Astrocyte (in vitro differentiated cells and primary cell): ENCODE data around the gene KCNQ1OT1. TPM values are rescaled to one million over a fixed set of nuclear protein-coding genes. Genes with fewer than 3 reads are reported as not detected.

ENCODE experiments used
- DNase-seq: peaks from one replicate; pipeline ENCODE4 v3.0.0-alpha.2; 2010; ENCODE audit warnings: low read depth
- FAIRE-seq: peaks from 2 replicates; lab custom pipeline; 2011; peaks lifted over from hg19 to GRCh38; lab: Jason Lieb, UNC
- H2AFZ ChIP-seq: 2 replicates; pipeline ENCODE4 v1.6.0; 2012; ENCODE audit warnings: low read depth, low read length, inconsistent platforms
- H3K27ac ChIP-seq: 2 replicates; pipeline ENCODE4 v1.5.1; 2011; ENCODE audit warnings: low read depth, low read length, inconsistent platforms
- H3K27me3 ChIP-seq: 2 replicates; pipeline ENCODE4 v1.6.0; 2011; ENCODE audit warnings: low read length, inconsistent platforms; ENCODE audit not compliant: insufficient read depth
- H3K36me3 ChIP-seq: 2 replicates; pipeline ENCODE4 v1.5.1; 2011; ENCODE audit warnings: low read length, inconsistent platforms; ENCODE audit not compliant: insufficient read depth
- H3K4me1 ChIP-seq: 2 replicates; pipeline ENCODE4 v1.5.1; 2011; ENCODE audit warnings: low read length, inconsistent platforms; ENCODE audit not compliant: insufficient read depth
- H3K4me2 ChIP-seq: 2 replicates; pipeline ENCODE4 v1.6.0; 2012; ENCODE audit warnings: low read length, inconsistent platforms
- H3K4me3 ChIP-seq: 2 replicates; pipeline ENCODE4 v1.5.1; 2011; ENCODE audit warnings: low read depth, mild to moderate bottlenecking, low read length, inconsistent platforms; ENCODE audit not compliant: insufficient read depth
- H3K79me2 ChIP-seq: 2 replicates; pipeline ENCODE4 v1.6.0; 2012; ENCODE audit warnings: mild to moderate bottlenecking, low read length, inconsistent platforms; ENCODE audit not compliant: insufficient read depth
- H3K9ac ChIP-seq: 2 replicates; pipeline ENCODE4 v1.6.0; 2012; ENCODE audit warnings: mild to moderate bottlenecking, low read length, inconsistent platforms
- H3K9me3 ChIP-seq: 2 replicates; pipeline ENCODE4 v1.5.1; 2012; ENCODE audit warnings: low read depth, mild to moderate bottlenecking, low read length, inconsistent platforms; ENCODE audit not compliant: insufficient read depth
- H4K20me1 ChIP-seq: 2 replicates; pipeline ENCODE4 v1.6.0; 2012; ENCODE audit warnings: low read length, inconsistent platforms; ENCODE audit not compliant: insufficient read depth
- H3K27ac Mint-ChIP-seq: one replicate; pipeline ENCODE4 v1.8.0; 2021; ENCODE audit warnings: mild to moderate bottlenecking, mixed read lengths; ENCODE audit not compliant: unreplicated experiment
- H3K27me3 Mint-ChIP-seq: one replicate; pipeline ENCODE4 v1.8.0; 2021; ENCODE audit warnings: low read depth, mixed read lengths; ENCODE audit not compliant: unreplicated experiment
- H3K36me3 Mint-ChIP-seq: one replicate; pipeline ENCODE4 v1.8.0; 2021; ENCODE audit warnings: low read depth, mixed read lengths; ENCODE audit not compliant: unreplicated experiment
- H3K4me1 Mint-ChIP-seq: one replicate; pipeline ENCODE4 v1.8.0; 2021; ENCODE audit warnings: low read depth, mixed read lengths; ENCODE audit not compliant: unreplicated experiment
- H3K4me3 Mint-ChIP-seq: one replicate; pipeline ENCODE4 v1.8.0; 2021; ENCODE audit warnings: mild to moderate bottlenecking, moderate library complexity, mixed read lengths; ENCODE audit not compliant: unreplicated experiment
- H3K9me3 Mint-ChIP-seq: one replicate; pipeline ENCODE4 v1.8.0; 2021; ENCODE audit warnings: mild to moderate bottlenecking, mixed read lengths; ENCODE audit not compliant: unreplicated experiment
- CTCF ChIP-seq: IDR thresholded peaks from 2 replicates; pipeline ENCODE4 v1.5.1; 2011; ENCODE audit warnings: low read depth, mild to moderate bottlenecking, inconsistent platforms, low read length, moderate library complexity; ENCODE audit not compliant: insufficient read depth
- EZH2 ChIP-seq: IDR thresholded peaks from 2 replicates; pipeline ENCODE4 v1.6.1; 2012; ENCODE audit warnings: mild to moderate bottlenecking, low read length, inconsistent platforms; ENCODE audit not compliant: insufficient read depth
- total RNA-seq: library from RNA; stranded (reverse); gene quantifications from 2 replicates; pipeline ENCODE4 v1.2.1, GENCODE V29; 2021

KCNQ1OT1 gene
- total RNA-seq, 1 donor from 2014 or later, result 2.5 TPM

GRCh38 chr11:2742201-2742600, 42.4 kb upstream of the KCNQ1OT1 start:
- H3K4me3 Mint-ChIP-seq, result peak overlapping the region; percentile 34
- no peak overlapping the region for H3K27ac Mint-ChIP-seq
- H3K4me2 ChIP-seq, result peak overlapping the region; percentile 57

GRCh38 chr11:2741377-2742131, 41.8 kb upstream of the KCNQ1OT1 start:
- no peak overlapping the region for H3K27ac ChIP-seq
- H3K4me3 ChIP-seq, result no peak overlapping the region
- Mint-ChIP-seq H3K27me3 (peaks cover 13% of the 10 kb centered on the region), H3K4me3 (no peak overlapping the region), H3K9me3 (no peaks in the 10 kb centered on the region), H3K4me1 (peaks cover 18% of the 10 kb centered on the region), H3K36me3 (no peaks in the 10 kb centered on the region), H3K27ac (no peak overlapping the region)
- FAIRE-seq (no peak), DNase-seq (peak; percentile 62)
- H3K9me3 ChIP-seq, result no peaks in the 10 kb centered on the region
- no peaks in the 10 kb centered on the region for H4K20me1 ChIP-seq
- no peak overlapping the region for H3K9ac ChIP-seq
- H3K27me3 ChIP-seq, result no peaks in the 10 kb centered on the region
- no peak for TF ChIP-seq CTCF
- TF ChIP-seq EZH2, result no peak
- peaks cover 14% of the 10 kb centered on the region for H3K4me1 ChIP-seq
- no peaks in the 10 kb centered on the region for H3K36me3 ChIP-seq
- no peak overlapping the region for H2AFZ ChIP-seq
- H3K4me2 ChIP-seq, result peak overlapping the region; percentile 57
- no peaks in the 10 kb centered on the region for H3K79me2 ChIP-seq

More at GRCh38 chr11:2742201-2742600, 42.4 kb upstream of the KCNQ1OT1 start:
- Histone ChIP-seq H3K27me3 (no peaks in the 10 kb centered on the region), H3K36me3 (no peaks in the 10 kb centered on the region), H3K9ac (no peak overlapping the region), H3K9me3 (no peaks in the 10 kb centered on the region), H3K27ac (no peak overlapping the region), H3K4me3 (no peak overlapping the region), H2AFZ (no peak overlapping the region), H3K79me2 (no peaks in the 10 kb centered on the region), H3K4me1 (peaks cover 14% of the 10 kb centered on the region), H4K20me1 (no peaks in the 10 kb centered on the region)
- TF ChIP-seq EZH2 (no peak), CTCF (no peak)
- no peaks in the 10 kb centered on the region for H3K9me3 Mint-ChIP-seq
- H3K27me3 Mint-ChIP-seq, result peaks cover 15% of the 10 kb centered on the region
- DNase-seq, result no peak
- FAIRE-seq, result no peak
- no peaks in the 10 kb centered on the region for H3K36me3 Mint-ChIP-seq
- peaks cover 18% of the 10 kb centered on the region for H3K4me1 Mint-ChIP-seq

GRCh38 chr11:2741006-2741376, 41.2 kb upstream of the KCNQ1OT1 start:
- Histone ChIP-seq H3K36me3 (no peaks in the 10 kb centered on the region), H3K79me2 (no peaks in the 10 kb centered on the region), H3K4me2 (no peak overlapping the region), H3K4me3 (no peak overlapping the region), H3K4me1 (peaks cover 14% of the 10 kb centered on the region), H3K9me3 (no peaks in the 10 kb centered on the region), H3K27me3 (no peaks in the 10 kb centered on the region), H3K27ac (no peak overlapping the region), H2AFZ (no peak overlapping the region), H3K9ac (no peak overlapping the region), H4K20me1 (no peaks in the 10 kb centered on the region)
- Mint-ChIP-seq H3K36me3 (no peaks in the 10 kb centered on the region), H3K9me3 (no peaks in the 10 kb centered on the region), H3K27ac (no peak overlapping the region), H3K4me1 (peaks cover 18% of the 10 kb centered on the region), H3K4me3 (no peak overlapping the region), H3K27me3 (peaks cover 13% of the 10 kb centered on the region)
- TF ChIP-seq CTCF (no peak), EZH2 (no peak)
- FAIRE-seq (no peak), DNase-seq (no peak)
